Cardiac muscle cell (in vitro differentiated cells and primary cell): ENCODE results near the gene SHISA9. TPM values are rescaled to one million over a fixed set of nuclear protein-coding genes. Genes with fewer than 3 reads are reported as not detected.

Experiments
- DNase-seq, 2 donors: peaks; one replicate each; pipeline versions ENCODE4 v3.0.0 to v3.0.0-alpha.2; 2010 to 2017; ENCODE audit warnings: low read depth in 1 of 2, low spot score in 1 of 2
- H3K27ac ChIP-seq: fragments of 200-600 bp; sonication (generic); 2 replicates; pipeline ENCODE4 v1.5.1; 2016
- H3K27me3 ChIP-seq: fragments of 200-600 bp; sonication (generic); 2 replicates; pipeline ENCODE4 v1.6.0; 2016; ENCODE audit warnings: control low read depth
- H3K36me3 ChIP-seq: fragments of 200-600 bp; sonication (generic); 2 replicates; pipeline ENCODE4 v1.5.1; 2016; ENCODE audit warnings: control low read depth
- H3K4me1 ChIP-seq: fragments of 200-600 bp; sonication (generic); 2 replicates; pipeline ENCODE4 v1.8.1; 2017; ENCODE audit warnings: low read depth, mild to moderate bottlenecking, mixed run types
- H3K4me3 ChIP-seq: fragments of 200-600 bp; sonication (generic); 2 replicates; pipeline ENCODE4 v1.5.1; 2016; ENCODE audit warnings: mild to moderate bottlenecking
- H3K9me3 ChIP-seq: fragments of 200-600 bp; sonication (generic); 2 replicates; pipeline ENCODE4 v1.5.1; 2017; ENCODE audit warnings: low read depth, mild to moderate bottlenecking, control low read depth
- CTCF ChIP-seq: IDR thresholded peaks from 2 replicates; pipeline ENCODE4 v1.5.1; 2012; ENCODE audit warnings: low read depth, mild to moderate bottlenecking, low read length
- polyA plus RNA-seq: library from polyadenylated mRNA; unstranded; fragments of >200 nt; fragmentation: Nextera tagmentation; extraction: Ambion mirVana; gene quantifications from 2 replicates; pipeline ENCODE4 v1.2.1, GENCODE V29; 2016
- total RNA-seq: library from RNA; depleted of rRNA; stranded (reverse); fragments of >200 nt; gene quantifications from 2 replicates; pipeline ENCODE4 v1.2.3, GENCODE V29; 2016

SHISA9 gene
- total and polyA plus RNA-seq, 2 experiments from 2014 or later, result 0.03 TPM; not detected in 1

GRCh38 chr16:13041646-13042290 lies 140.4 kb downstream of the SHISA9 start:
- no peak for TF ChIP-seq CTCF
- H3K27ac ChIP-seq, result no peak overlapping the region

GRCh38 chr16:13042291-13042685 lies 140.9 kb downstream of the SHISA9 start:
- no peak overlapping the region for H3K27ac ChIP-seq
- H3K4me3 ChIP-seq, result no peak overlapping the region
- no peaks in the 10 kb centered on the region for H3K9me3 ChIP-seq
- no peaks in the 10 kb centered on the region for H3K36me3 ChIP-seq
- no peak for TF ChIP-seq CTCF
- DNase-seq, result no peak
- no peaks in the 10 kb centered on the region for H3K27me3 ChIP-seq
- no peaks in the 10 kb centered on the region for H3K4me1 ChIP-seq

More at GRCh38 chr16:13041646-13042290, 140.4 kb downstream of the SHISA9 start:
- Histone ChIP-seq H3K9me3 (no peaks in the 10 kb centered on the region), H3K36me3 (no peaks in the 10 kb centered on the region), H3K4me3 (no peak overlapping the region), H3K4me1 (no peaks in the 10 kb centered on the region), H3K27me3 (no peaks in the 10 kb centered on the region)
- DNase-seq, result no peak

- H3K27me3 ChIP-seq, result no peaks in the 10 kb centered on the region
- no peaks in the 10 kb centered on the region for H3K4me1 ChIP-seq
- no peak for DNase-seq
- no peak overlapping the region for H3K27ac ChIP-seq
- no peak overlapping the region for H3K4me3 ChIP-seq
- peaks cover 3% of the 10 kb centered on the region for H3K9me3 ChIP-seq
- no peaks in the 10 kb centered on the region for H3K36me3 ChIP-seq
- no peak for TF ChIP-seq CTCF
Observed at GRCh38 chr16:13046061-13046821, 144.8 kb downstream of the SHISA9 start.

GRCh38 chr16:13047276-13047675 lies 145.9 kb downstream of the SHISA9 start:
- TF ChIP-seq CTCF, result no peak
- no peak for DNase-seq
- Histone ChIP-seq H3K27me3 (no peaks in the 10 kb centered on the region), H3K36me3 (no peaks in the 10 kb centered on the region), H3K9me3 (peaks cover 3% of the 10 kb centered on the region), H3K4me3 (no peak overlapping the region), H3K27ac (no peak overlapping the region), H3K4me1 (no peaks in the 10 kb centered on the region)

- H3K27ac ChIP-seq, result no peak overlapping the region
- TF ChIP-seq CTCF, result no peak
- H3K36me3 ChIP-seq, result no peaks in the 10 kb centered on the region
- H3K4me1 ChIP-seq, result no peaks in the 10 kb centered on the region
- peaks cover 3% of the 10 kb centered on the region for H3K9me3 ChIP-seq
- DNase-seq, result no peak
- H3K27me3 ChIP-seq, result no peaks in the 10 kb centered on the region
- H3K4me3 ChIP-seq, result no peak overlapping the region
Observed at GRCh38 chr16:13049688-13050087, 148.3 kb downstream of the SHISA9 start.
